ENCODE results near the gene HHATL. TPM values are rescaled to one million over a fixed set of nuclear protein-coding genes. Genes with fewer than 3 reads are reported as not detected.

Gene HHATL
- not detected in 5 replicates for total RNA-seq (2022; extraction: Qiagen RNA extraction; ENCODE audit: low read depth)

GRCh38 chr3:42702066-42702951 lies at the start of gene HHATL:
Gene HHATL, minus strand, starts transcription at chr3:42702798. Its CDS starts 1,972 bp downstream, at chr3:42700826.

GRCh38 chr3:42685363-42685881 lies 17.2 kb downstream of the HHATL start, which contains the start of gene KLHL40:
Gene KLHL40, plus strand, starts transcription at chr3:42685537. Its CDS starts 82 bp downstream, at chr3:42685619.

GRCh38 chr3:42653560-42654330 lies 48.9 kb downstream of the HHATL start, which contains the start of gene ZBTB47:
Gene ZBTB47, plus strand, starts transcription at chr3:42653697. Its CDS starts 4,659 bp downstream, at chr3:42658356.

Other genes starting within 250 kb of the HHATL start
- gene VIPR1, start 200.2 kb downstream of the HHATL start, total RNA-seq (2022; extraction: Qiagen RNA extraction; ENCODE audit: low read depth): 0.48 to 0.90 TPM (median 0.68 TPM) in 5 replicates
- gene SEC22C, start 120.8 kb downstream of the HHATL start, total RNA-seq (2022; extraction: Qiagen RNA extraction; ENCODE audit: low read depth): 22.8 to 33.4 TPM (median 31.1 TPM) in 5 replicates
- 13.5 to 20.2 TPM (median 17.8 TPM) in 5 replicates for gene SS18L2, start 111.9 kb downstream of the HHATL start, total RNA-seq (2022; extraction: Qiagen RNA extraction; ENCODE audit: low read depth)
- 6.8 to 10.7 TPM (median 10.4 TPM) in 5 replicates for gene NKTR, start 102.1 kb downstream of the HHATL start, total RNA-seq (2022; extraction: Qiagen RNA extraction; ENCODE audit: low read depth)
- gene ZBTB47, start 49.1 kb downstream of the HHATL start, total RNA-seq (2022; extraction: Qiagen RNA extraction; ENCODE audit: low read depth): 4.9 to 7.0 TPM (median 6.2 TPM) in 5 replicates
- not detected in 5 replicates for gene KLHL40, start 17.3 kb downstream of the HHATL start, total RNA-seq (2022; extraction: Qiagen RNA extraction; ENCODE audit: low read depth)
- gene CCDC13, start 70.5 kb upstream of the HHATL start, total RNA-seq (2022; extraction: Qiagen RNA extraction; ENCODE audit: low read depth): 0.48 to 1.1 TPM (median 0.58 TPM) in 5 replicates
- gene HIGD1A, start 101.7 kb upstream of the HHATL start, total RNA-seq (2022; extraction: Qiagen RNA extraction; ENCODE audit: low read depth): 28.8 to 98.9 TPM (median 75.8 TPM) in 5 replicates
- gene ACKR2, start 106.6 kb upstream of the HHATL start, total RNA-seq (2022; extraction: Qiagen RNA extraction; ENCODE audit: low read depth): not detected in 5 replicates
- not detected in 5 replicates for gene CYP8B1, start 173.1 kb upstream of the HHATL start, total RNA-seq (2022; extraction: Qiagen RNA extraction; ENCODE audit: low read depth)
- not detected in 5 replicates for gene ZNF662, start 203.3 kb upstream of the HHATL start, total RNA-seq (2022; extraction: Qiagen RNA extraction; ENCODE audit: low read depth)

All from A549 treated with RU486 at 1 μM for 4 hours (cell line).